Measurements from ENCODE around the gene GOLPH3L.
"Not testable (repeated sequence)": the region's sequence is repeated elsewhere in the genome, so short reads cannot be mapped to it uniquely, and the experiment has no call there.

GOLPH3L gene

GRCh38 chr1:150695561-150695960 lies 1.4 kb downstream of the GOLPH3L start:
- Histone ChIP-seq H3K4me1 (ENCODE audit: control insufficient read depth, insufficient read depth, low read length) (peaks cover 4% of the 10 kb centered on the region), H3K27ac (ENCODE audit: low read depth, low read length) (no peak overlapping the region), H3K4me3 (ENCODE audit: low read length) (no peak overlapping the region), H3K36me3 (ENCODE audit: control insufficient read depth, insufficient read depth, low read length) (peaks cover 6% of the 10 kb centered on the region), H3K27me3 (ENCODE audit: control insufficient read depth, insufficient read depth, low read length) (no peaks in the 10 kb centered on the region), H3K9ac (ENCODE audit: low read length) (no peak overlapping the region)

- no peaks in the 10 kb centered on the region for H3K27me3 ChIP-seq (ENCODE audit: control insufficient read depth, insufficient read depth, low read length)
- H3K9ac ChIP-seq (ENCODE audit: low read length): no peak overlapping the region
- H3K27ac ChIP-seq (ENCODE audit: low read depth, low read length): no peak overlapping the region
- H3K4me3 ChIP-seq (ENCODE audit: low read length): no peak overlapping the region
- H3K36me3 ChIP-seq (ENCODE audit: control insufficient read depth, insufficient read depth, low read length): peaks cover 6% of the 10 kb centered on the region
- H3K4me1 ChIP-seq (ENCODE audit: control insufficient read depth, insufficient read depth, low read length): peaks cover 4% of the 10 kb centered on the region
Measured at GRCh38 chr1:150692720-150693119, 4.2 kb downstream of the GOLPH3L start.

GRCh38 chr1:150688763-150689162 lies 8.2 kb downstream of the GOLPH3L start:
- no peak overlapping the region for H3K27ac ChIP-seq (ENCODE audit: low read depth, low read length)
- H3K27me3 ChIP-seq (ENCODE audit: control insufficient read depth, insufficient read depth, low read length): no peaks in the 10 kb centered on the region
- no peak overlapping the region for H3K4me3 ChIP-seq (ENCODE audit: low read length)
- no peaks in the 10 kb centered on the region for H3K4me1 ChIP-seq (ENCODE audit: control insufficient read depth, insufficient read depth, low read length)
- peaks cover 4% of the 10 kb centered on the region for H3K36me3 ChIP-seq (ENCODE audit: control insufficient read depth, insufficient read depth, low read length)
- no peak overlapping the region for H3K9ac ChIP-seq (ENCODE audit: low read length)

GRCh38 chr1:150686275-150686674 lies 10.7 kb downstream of the GOLPH3L start:
- H3K36me3 ChIP-seq (ENCODE audit: control insufficient read depth, insufficient read depth, low read length): no peaks in the 10 kb centered on the region
- H3K27ac ChIP-seq (ENCODE audit: low read depth, low read length): no peak overlapping the region
- no peaks in the 10 kb centered on the region for H3K27me3 ChIP-seq (ENCODE audit: control insufficient read depth, insufficient read depth, low read length)
- H3K4me1 ChIP-seq (ENCODE audit: control insufficient read depth, insufficient read depth, low read length): no peaks in the 10 kb centered on the region
- no peak overlapping the region for H3K4me3 ChIP-seq (ENCODE audit: low read length)
- no peak overlapping the region for H3K9ac ChIP-seq (ENCODE audit: low read length)

GRCh38 chr1:150683914-150684313 lies 13.0 kb downstream of the GOLPH3L start:
- no peaks in the 10 kb centered on the region for H3K27me3 ChIP-seq (ENCODE audit: control insufficient read depth, insufficient read depth, low read length)
- no peak overlapping the region for H3K4me3 ChIP-seq (ENCODE audit: low read length)
- H3K4me1 ChIP-seq (ENCODE audit: control insufficient read depth, insufficient read depth, low read length): no peaks in the 10 kb centered on the region
- no peak overlapping the region for H3K27ac ChIP-seq (ENCODE audit: low read depth, low read length)
- no peak overlapping the region for H3K9ac ChIP-seq (ENCODE audit: low read length)
- H3K36me3 ChIP-seq (ENCODE audit: control insufficient read depth, insufficient read depth, low read length): no peaks in the 10 kb centered on the region

GRCh38 chr1:150678988-150679387 lies 18.0 kb downstream of the GOLPH3L start:
- no peaks in the 10 kb centered on the region for H3K27me3 ChIP-seq (ENCODE audit: control insufficient read depth, insufficient read depth, low read length)

GRCh38 chr1:150674881-150675280 lies 22.1 kb downstream of the GOLPH3L start:
- Histone ChIP-seq H3K4me3 (ENCODE audit: low read length) (no peak overlapping the region), H3K27ac (ENCODE audit: low read depth, low read length) (no peak overlapping the region), H3K27me3 (ENCODE audit: control insufficient read depth, insufficient read depth, low read length) (no peaks in the 10 kb centered on the region), H3K36me3 (ENCODE audit: control insufficient read depth, insufficient read depth, low read length) (no peaks in the 10 kb centered on the region), H3K4me1 (ENCODE audit: control insufficient read depth, insufficient read depth, low read length) (no peaks in the 10 kb centered on the region), H3K9ac (ENCODE audit: low read length) (no peak overlapping the region)

More at GRCh38 chr1:150678988-150679387, 18.0 kb downstream of the GOLPH3L start:
- Histone ChIP-seq H3K36me3 (ENCODE audit: control insufficient read depth, insufficient read depth, low read length) (no peaks in the 10 kb centered on the region), H3K4me3 (ENCODE audit: low read length) (no peak overlapping the region), H3K27ac (ENCODE audit: low read depth, low read length) (no peak overlapping the region), H3K4me1 (ENCODE audit: control insufficient read depth, insufficient read depth, low read length) (no peaks in the 10 kb centered on the region), H3K9ac (ENCODE audit: low read length) (no peak overlapping the region)

GRCh38 chr1:150663321-150663720 lies 33.6 kb downstream of the GOLPH3L start:
- no peak overlapping the region for H3K4me3 ChIP-seq (ENCODE audit: low read length)
- H3K9ac ChIP-seq (ENCODE audit: low read length): no peak overlapping the region
- H3K36me3 ChIP-seq (ENCODE audit: control insufficient read depth, insufficient read depth, low read length): peaks cover 3% of the 10 kb centered on the region
- H3K4me1 ChIP-seq (ENCODE audit: control insufficient read depth, insufficient read depth, low read length): no peaks in the 10 kb centered on the region
- H3K27ac ChIP-seq (ENCODE audit: low read depth, low read length): no peak overlapping the region
- H3K27me3 ChIP-seq (ENCODE audit: control insufficient read depth, insufficient read depth, low read length): no peaks in the 10 kb centered on the region

GRCh38 chr1:150662811-150663210 lies 34.1 kb downstream of the GOLPH3L start:
- peaks cover 5% of the 10 kb centered on the region for H3K36me3 ChIP-seq (ENCODE audit: control insufficient read depth, insufficient read depth, low read length)

GRCh38 chr1:150661156-150661555 lies 35.8 kb downstream of the GOLPH3L start:
- Histone ChIP-seq H3K36me3 (ENCODE audit: control insufficient read depth, insufficient read depth, low read length) (peaks cover 5% of the 10 kb centered on the region), H3K9ac (ENCODE audit: low read length) (no peak overlapping the region), H3K4me3 (ENCODE audit: low read length) (no peak overlapping the region), H3K4me1 (ENCODE audit: control insufficient read depth, insufficient read depth, low read length) (no peaks in the 10 kb centered on the region), H3K27ac (ENCODE audit: low read depth, low read length) (no peak overlapping the region), H3K27me3 (ENCODE audit: control insufficient read depth, insufficient read depth, low read length) (no peaks in the 10 kb centered on the region)

More at GRCh38 chr1:150662811-150663210, 34.1 kb downstream of the GOLPH3L start:
- Histone ChIP-seq H3K9ac (ENCODE audit: low read length) (no peak overlapping the region), H3K27me3 (ENCODE audit: control insufficient read depth, insufficient read depth, low read length) (no peaks in the 10 kb centered on the region), H3K27ac (ENCODE audit: low read depth, low read length) (no peak overlapping the region), H3K4me1 (ENCODE audit: control insufficient read depth, insufficient read depth, low read length) (no peaks in the 10 kb centered on the region), H3K4me3 (ENCODE audit: low read length) (no peak overlapping the region)

- Histone ChIP-seq H3K9ac (ENCODE audit: low read length) (no peak overlapping the region), H3K27ac (ENCODE audit: low read depth, low read length) (no peak overlapping the region), H3K4me1 (ENCODE audit: control insufficient read depth, insufficient read depth, low read length) (no peaks in the 10 kb centered on the region), H3K27me3 (ENCODE audit: control insufficient read depth, insufficient read depth, low read length) (no peaks in the 10 kb centered on the region), H3K4me3 (ENCODE audit: low read length) (no peak overlapping the region), H3K36me3 (ENCODE audit: control insufficient read depth, insufficient read depth, low read length) (peaks cover 5% of the 10 kb centered on the region)
Measured at GRCh38 chr1:150660584-150660983, 36.4 kb downstream of the GOLPH3L start.

GRCh38 chr1:150657064-150657463 lies 39.9 kb downstream of the GOLPH3L start:
- H3K27me3 ChIP-seq (ENCODE audit: control insufficient read depth, insufficient read depth, low read length); H3K36me3 ChIP-seq (ENCODE audit: control insufficient read depth, insufficient read depth, low read length); H3K27ac ChIP-seq (ENCODE audit: low read depth, low read length); H3K9ac ChIP-seq (ENCODE audit: low read length); H3K4me1 ChIP-seq (ENCODE audit: control insufficient read depth, insufficient read depth, low read length); H3K4me3 ChIP-seq (ENCODE audit: low read length): not testable (repeated sequence)

- H3K4me3 ChIP-seq (ENCODE audit: low read length); H3K36me3 ChIP-seq (ENCODE audit: control insufficient read depth, insufficient read depth, low read length); H3K27ac ChIP-seq (ENCODE audit: low read depth, low read length); H3K27me3 ChIP-seq (ENCODE audit: control insufficient read depth, insufficient read depth, low read length); H3K9ac ChIP-seq (ENCODE audit: low read length); H3K4me1 ChIP-seq (ENCODE audit: control insufficient read depth, insufficient read depth, low read length): not testable (repeated sequence)
Measured at GRCh38 chr1:150654635-150655034, 42.3 kb downstream of the GOLPH3L start.

Data from rectal smooth muscle tissue (tissue), 1 donor.